GM18507 (cell line): Measurements from ENCODE around the gene CACNA2D4.

Source experiments
- DNase-seq: peaks from one replicate; pipeline ENCODE4 v3.0.0; 2011; ENCODE audit warnings: low read depth; ENCODE audit not compliant: insufficient read length; ENCODE audit errors: extremely low spot score
- FAIRE-seq: peaks from 2 replicates; lab custom pipeline; 2011; peaks lifted over from hg19 to GRCh38; lab: Jason Lieb, UNC

Gene CACNA2D4

GRCh38 chr12:1934831-1935230 lies 16.4 kb upstream of the CACNA2D4 start:
- DNase-seq (no peak), FAIRE-seq (no peak)

GRCh38 chr12:1934068-1934467 lies 15.6 kb upstream of the CACNA2D4 start:
- no peak for FAIRE-seq
- no peak for DNase-seq

GRCh38 chr12:1933342-1934051 lies 15.0 kb upstream of the CACNA2D4 start:
- FAIRE-seq (peak; percentile 69), DNase-seq (peak; percentile 40)

GRCh38 chr12:1932264-1932777 lies 13.9 kb upstream of the CACNA2D4 start:
- FAIRE-seq (no peak), DNase-seq (no peak)

GRCh38 chr12:1931642-1932041 lies 13.2 kb upstream of the CACNA2D4 start:
- no peak for DNase-seq
- no peak for FAIRE-seq

GRCh38 chr12:1930803-1931597 lies 12.5 kb upstream of the CACNA2D4 start:
- FAIRE-seq (no peak), DNase-seq (no peak)

- no peak for DNase-seq
- no peak for FAIRE-seq
Measured at GRCh38 chr12:1929985-1930802, 11.7 kb upstream of the CACNA2D4 start.

GRCh38 chr12:1929241-1929984 lies 11.0 kb upstream of the CACNA2D4 start:
- FAIRE-seq (no peak), DNase-seq (no peak)

- DNase-seq, result no peak
- no peak for FAIRE-seq
Measured at GRCh38 chr12:1928439-1929121, 10.1 kb upstream of the CACNA2D4 start.

- DNase-seq (no peak), FAIRE-seq (no peak)
Measured at GRCh38 chr12:1927751-1928351, 9.4 kb upstream of the CACNA2D4 start.

GRCh38 chr12:1927051-1927680 lies 8.7 kb upstream of the CACNA2D4 start:
- no peak for DNase-seq
- FAIRE-seq, result no peak

GRCh38 chr12:1926251-1926657 lies 7.8 kb upstream of the CACNA2D4 start:
- FAIRE-seq (no peak), DNase-seq (no peak)

- FAIRE-seq (no peak), DNase-seq (no peak)
Measured at GRCh38 chr12:1925684-1926006, 7.2 kb upstream of the CACNA2D4 start.

GRCh38 chr12:1924996-1925683 lies 6.7 kb upstream of the CACNA2D4 start:
- FAIRE-seq, result no peak
- no peak for DNase-seq

- FAIRE-seq (peak; percentile 24), DNase-seq (no peak)
Measured at GRCh38 chr12:1922985-1923384, 4.5 kb upstream of the CACNA2D4 start.

- no peak for DNase-seq
- FAIRE-seq, result no peak
Measured at GRCh38 chr12:1922075-1922709, 3.7 kb upstream of the CACNA2D4 start.

GRCh38 chr12:1920971-1921370 lies 2.5 kb upstream of the CACNA2D4 start:
- FAIRE-seq, result no peak
- no peak for DNase-seq
